Astrocyte (in vitro differentiated cells and primary cell): ENCODE measurements around the gene OLA1. TPM values are rescaled to one million over a fixed set of nuclear protein-coding genes. Genes with fewer than 3 reads are reported as not detected.

Source experiments
- DNase-seq: peaks from one replicate; pipeline ENCODE4 v3.0.0-alpha.2; 2010; ENCODE audit warnings: low read depth
- FAIRE-seq: peaks from 2 replicates; lab custom pipeline; 2011; peaks lifted over from hg19 to GRCh38; lab: Jason Lieb, UNC
- H2AFZ ChIP-seq: 2 replicates; pipeline ENCODE4 v1.6.0; 2012; ENCODE audit warnings: low read depth, low read length, inconsistent platforms
- H3K27ac ChIP-seq: 2 replicates; pipeline ENCODE4 v1.5.1; 2011; ENCODE audit warnings: low read depth, low read length, inconsistent platforms
- H3K27me3 ChIP-seq: 2 replicates; pipeline ENCODE4 v1.6.0; 2011; ENCODE audit warnings: low read length, inconsistent platforms; ENCODE audit not compliant: insufficient read depth
- H3K36me3 ChIP-seq: 2 replicates; pipeline ENCODE4 v1.5.1; 2011; ENCODE audit warnings: low read length, inconsistent platforms; ENCODE audit not compliant: insufficient read depth
- H3K4me1 ChIP-seq: 2 replicates; pipeline ENCODE4 v1.5.1; 2011; ENCODE audit warnings: low read length, inconsistent platforms; ENCODE audit not compliant: insufficient read depth
- H3K4me2 ChIP-seq: 2 replicates; pipeline ENCODE4 v1.6.0; 2012; ENCODE audit warnings: low read length, inconsistent platforms
- H3K4me3 ChIP-seq: 2 replicates; pipeline ENCODE4 v1.5.1; 2011; ENCODE audit warnings: low read depth, mild to moderate bottlenecking, low read length, inconsistent platforms; ENCODE audit not compliant: insufficient read depth
- H3K79me2 ChIP-seq: 2 replicates; pipeline ENCODE4 v1.6.0; 2012; ENCODE audit warnings: mild to moderate bottlenecking, low read length, inconsistent platforms; ENCODE audit not compliant: insufficient read depth
- H3K9ac ChIP-seq: 2 replicates; pipeline ENCODE4 v1.6.0; 2012; ENCODE audit warnings: mild to moderate bottlenecking, low read length, inconsistent platforms
- H3K9me3 ChIP-seq: 2 replicates; pipeline ENCODE4 v1.5.1; 2012; ENCODE audit warnings: low read depth, mild to moderate bottlenecking, low read length, inconsistent platforms; ENCODE audit not compliant: insufficient read depth
- H4K20me1 ChIP-seq: 2 replicates; pipeline ENCODE4 v1.6.0; 2012; ENCODE audit warnings: low read length, inconsistent platforms; ENCODE audit not compliant: insufficient read depth
- H3K27ac Mint-ChIP-seq: one replicate; pipeline ENCODE4 v1.8.0; 2021; ENCODE audit warnings: mild to moderate bottlenecking, mixed read lengths; ENCODE audit not compliant: unreplicated experiment
- H3K27me3 Mint-ChIP-seq: one replicate; pipeline ENCODE4 v1.8.0; 2021; ENCODE audit warnings: low read depth, mixed read lengths; ENCODE audit not compliant: unreplicated experiment
- H3K36me3 Mint-ChIP-seq: one replicate; pipeline ENCODE4 v1.8.0; 2021; ENCODE audit warnings: low read depth, mixed read lengths; ENCODE audit not compliant: unreplicated experiment
- H3K4me1 Mint-ChIP-seq: one replicate; pipeline ENCODE4 v1.8.0; 2021; ENCODE audit warnings: low read depth, mixed read lengths; ENCODE audit not compliant: unreplicated experiment
- H3K4me3 Mint-ChIP-seq: one replicate; pipeline ENCODE4 v1.8.0; 2021; ENCODE audit warnings: mild to moderate bottlenecking, moderate library complexity, mixed read lengths; ENCODE audit not compliant: unreplicated experiment
- H3K9me3 Mint-ChIP-seq: one replicate; pipeline ENCODE4 v1.8.0; 2021; ENCODE audit warnings: mild to moderate bottlenecking, mixed read lengths; ENCODE audit not compliant: unreplicated experiment
- EZH2 ChIP-seq: IDR thresholded peaks from 2 replicates; pipeline ENCODE4 v1.6.1; 2012; ENCODE audit warnings: mild to moderate bottlenecking, low read length, inconsistent platforms; ENCODE audit not compliant: insufficient read depth
- total RNA-seq: library from RNA; stranded (reverse); gene quantifications from 2 replicates; pipeline ENCODE4 v1.2.1, GENCODE V29; 2021
- TF ChIP-seq, protein P1 (sequence below): IDR thresholded peaks from 2 replicates; pipeline ENCODE4 v1.5.1; 2011; ENCODE audit warnings: low read depth, mild to moderate bottlenecking, inconsistent platforms, low read length, moderate library complexity; ENCODE audit not compliant: insufficient read depth

OLA1 gene
- total RNA-seq, 1 donor from 2014 or later: 104 TPM

DNA sequence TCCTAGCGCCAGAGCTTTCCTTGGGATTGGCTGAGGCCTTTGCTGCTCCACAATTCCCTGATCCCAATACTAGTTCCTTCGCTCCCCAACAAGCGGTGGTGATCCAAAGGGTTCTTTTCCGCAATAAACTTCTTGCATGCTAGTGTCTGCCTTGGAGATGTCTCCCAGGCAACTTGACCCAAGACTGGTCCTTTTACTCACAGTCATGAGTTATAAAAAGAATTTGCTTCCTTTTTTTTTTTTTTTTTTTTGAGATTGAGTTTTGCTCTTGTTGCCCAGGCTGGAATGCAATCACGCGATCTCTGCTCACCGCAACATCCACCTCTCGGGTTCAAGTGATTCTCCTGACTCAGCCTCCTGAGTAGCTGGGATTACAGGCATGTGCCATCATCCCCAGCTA, 193.4 kb downstream of the OLA1 start:
- TF ChIP-seq, protein P1, sequence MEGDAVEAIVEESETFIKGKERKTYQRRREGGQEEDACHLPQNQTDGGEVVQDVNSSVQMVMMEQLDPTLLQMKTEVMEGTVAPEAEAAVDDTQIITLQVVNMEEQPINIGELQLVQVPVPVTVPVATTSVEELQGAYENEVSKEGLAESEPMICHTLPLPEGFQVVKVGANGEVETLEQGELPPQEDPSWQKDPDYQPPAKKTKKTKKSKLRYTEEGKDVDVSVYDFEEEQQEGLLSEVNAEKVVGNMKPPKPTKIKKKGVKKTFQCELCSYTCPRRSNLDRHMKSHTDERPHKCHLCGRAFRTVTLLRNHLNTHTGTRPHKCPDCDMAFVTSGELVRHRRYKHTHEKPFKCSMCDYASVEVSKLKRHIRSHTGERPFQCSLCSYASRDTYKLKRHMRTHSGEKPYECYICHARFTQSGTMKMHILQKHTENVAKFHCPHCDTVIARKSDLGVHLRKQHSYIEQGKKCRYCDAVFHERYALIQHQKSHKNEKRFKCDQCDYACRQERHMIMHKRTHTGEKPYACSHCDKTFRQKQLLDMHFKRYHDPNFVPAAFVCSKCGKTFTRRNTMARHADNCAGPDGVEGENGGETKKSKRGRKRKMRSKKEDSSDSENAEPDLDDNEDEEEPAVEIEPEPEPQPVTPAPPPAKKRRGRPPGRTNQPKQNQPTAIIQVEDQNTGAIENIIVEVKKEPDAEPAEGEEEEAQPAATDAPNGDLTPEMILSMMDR: no peak
- no peak for TF ChIP-seq EZH2
- FAIRE-seq: no peak

DNA sequence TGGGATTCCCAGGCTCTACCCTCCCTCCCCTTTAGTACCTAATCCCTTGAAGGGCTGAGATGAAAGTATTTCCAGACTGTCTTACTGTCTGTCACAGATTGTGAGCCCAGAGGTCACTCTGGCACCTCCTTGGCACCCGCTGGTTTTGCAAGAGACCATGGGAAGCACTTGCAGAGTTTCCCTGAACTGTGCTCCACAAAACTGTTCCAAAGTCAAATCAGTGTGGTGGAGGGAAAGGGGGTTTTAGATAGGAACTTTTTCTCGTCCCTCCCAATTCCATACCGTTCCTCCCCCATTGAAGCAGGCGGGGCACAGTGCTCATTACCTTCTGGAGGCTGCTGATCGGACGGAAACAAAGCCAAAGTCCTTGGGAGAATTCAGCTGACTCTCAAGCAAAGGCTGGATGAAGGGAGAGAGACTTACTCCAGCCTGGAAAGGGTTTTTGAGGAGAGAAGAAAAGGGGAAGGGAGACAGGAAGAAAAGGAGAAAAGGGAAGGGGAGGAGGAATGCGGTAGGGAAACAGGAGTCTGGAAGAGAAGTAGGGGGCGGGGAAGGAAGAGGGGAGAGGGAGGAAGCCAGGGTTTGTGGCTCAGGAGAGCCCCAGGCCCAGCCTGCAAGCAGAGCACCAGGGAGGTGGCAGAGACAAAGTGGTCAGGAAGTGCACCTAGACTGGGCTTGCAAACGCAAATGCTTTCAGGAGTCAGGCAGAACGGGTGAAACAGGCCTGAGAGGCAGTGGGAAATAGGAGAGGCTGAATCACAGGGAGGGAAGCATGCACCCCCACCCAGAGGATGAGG, 194.8 kb downstream of the OLA1 start:
- Histone ChIP-seq H3K36me3 (no peaks in the 10 kb centered on the region), H3K9me3 (no peaks in the 10 kb centered on the region), H3K27me3 (no peaks in the 10 kb centered on the region), H3K4me3 (no peak overlapping the region), H3K4me1 (peaks cover 14% of the 10 kb centered on the region), H4K20me1 (no peaks in the 10 kb centered on the region), H3K27ac (no peak overlapping the region), H3K4me2 (no peak overlapping the region), H3K9ac (no peak overlapping the region), H3K79me2 (no peaks in the 10 kb centered on the region), H2AFZ (peak overlapping the region; percentile 12)
- peaks cover 35% of the 10 kb centered on the region for H3K4me1 Mint-ChIP-seq
- TF ChIP-seq EZH2: no peak
- TF ChIP-seq, protein P1: no peak
- H3K9me3 Mint-ChIP-seq: peaks cover 2% of the 10 kb centered on the region
- peak overlapping the region; percentile 34 for H3K4me3 Mint-ChIP-seq
- peaks cover 2% of the 10 kb centered on the region for H3K36me3 Mint-ChIP-seq
- DNase-seq (no peak), FAIRE-seq (no peak)
- H3K27me3 Mint-ChIP-seq: no peaks in the 10 kb centered on the region
- H3K27ac Mint-ChIP-seq: peak overlapping the region; percentile 72

More for the DNA sequence above, 193.4 kb downstream of the OLA1 start:
- H3K4me1 Mint-ChIP-seq: peaks cover 43% of the 10 kb centered on the region
- Histone ChIP-seq H3K36me3 (no peaks in the 10 kb centered on the region), H3K27ac (no peak overlapping the region), H4K20me1 (no peaks in the 10 kb centered on the region), H3K79me2 (no peaks in the 10 kb centered on the region), H3K4me2 (no peak overlapping the region), H2AFZ (no peak overlapping the region), H3K9me3 (no peaks in the 10 kb centered on the region), H3K9ac (no peak overlapping the region), H3K4me3 (no peak overlapping the region), H3K4me1 (peaks cover 25% of the 10 kb centered on the region), H3K27me3 (no peaks in the 10 kb centered on the region)
- H3K27ac Mint-ChIP-seq: no peak overlapping the region
- no peak overlapping the region for H3K4me3 Mint-ChIP-seq
- no peak for DNase-seq
- H3K36me3 Mint-ChIP-seq: peaks cover 2% of the 10 kb centered on the region
- H3K27me3 Mint-ChIP-seq: no peaks in the 10 kb centered on the region
- H3K9me3 Mint-ChIP-seq: peaks cover 4% of the 10 kb centered on the region

DNA sequence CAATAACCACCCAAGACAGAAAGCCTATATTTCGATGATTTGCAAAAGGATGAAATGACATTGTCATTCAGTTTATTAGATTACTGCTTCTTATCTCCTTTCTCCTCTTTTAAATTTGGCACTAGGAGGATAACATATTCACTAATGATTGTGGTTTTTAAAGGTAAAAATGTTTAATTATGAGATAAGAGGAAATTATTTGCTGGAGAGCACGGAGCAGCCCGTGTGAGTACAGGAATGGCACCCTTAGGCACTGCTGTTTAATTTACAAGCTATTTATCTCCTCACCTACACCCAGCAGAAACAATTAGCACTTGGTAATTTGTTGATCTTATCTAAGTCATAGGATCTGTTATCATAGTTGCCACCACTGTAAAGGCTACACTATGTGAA, 195.8 kb downstream of the OLA1 start:
- Histone ChIP-seq H3K27ac (no peak overlapping the region), H2AFZ (peak overlapping the region; percentile 65)

More for the DNA sequence above, 195.8 kb downstream of the OLA1 start:
- Mint-ChIP-seq H3K27ac (no peak overlapping the region), H3K36me3 (peaks cover 2% of the 10 kb centered on the region), H3K4me1 (peaks cover 35% of the 10 kb centered on the region), H3K27me3 (no peaks in the 10 kb centered on the region), H3K4me3 (no peak overlapping the region), H3K9me3 (no peaks in the 10 kb centered on the region)
- Histone ChIP-seq H3K4me3 (no peak overlapping the region), H3K27me3 (no peaks in the 10 kb centered on the region), H4K20me1 (no peaks in the 10 kb centered on the region), H3K79me2 (no peaks in the 10 kb centered on the region), H3K36me3 (no peaks in the 10 kb centered on the region), H3K9me3 (no peaks in the 10 kb centered on the region), H3K4me1 (peaks cover 14% of the 10 kb centered on the region), H3K9ac (no peak overlapping the region), H3K4me2 (no peak overlapping the region)
- TF ChIP-seq EZH2: no peak
- TF ChIP-seq, protein P1: no peak
- DNase-seq (no peak), FAIRE-seq (no peak)
